GM18520 (cell line): ENCODE measurements around the gene NDEL1.
"Not testable (repeated sequence)": the region's sequence is repeated elsewhere in the genome, so short reads cannot be mapped to it uniquely, and the experiment has no call there.

Experiments used
- ATAC-seq: cut with Tn5 transposase; IDR thresholded peaks from one replicate; pipeline ENCODE4 v1.9.1; 2021; ENCODE audit not compliant: unreplicated experiment

NDEL1 gene

GRCh38 chr17:8435245-8436168 is at the start of gene NDEL1:
TSS of gene NDEL1 (plus strand) at chr17:8435884. CDS start at chr17:8444272, 8,388 bp downstream.
- ATAC-seq, result peak; percentile 92

- ATAC-seq, result no peak
Measured at GRCh38 chr17:8386841-8387240, 48.8 kb upstream of the NDEL1 start.

- no peak for ATAC-seq
Measured at GRCh38 chr17:8387914-8388651, 47.6 kb upstream of the NDEL1 start.

GRCh38 chr17:8391711-8392110 is 44.0 kb upstream of the NDEL1 start:
- no peak for ATAC-seq

- ATAC-seq, result no peak
Measured at GRCh38 chr17:8392274-8392673, 43.4 kb upstream of the NDEL1 start.

GRCh38 chr17:8392674-8393469 is 42.8 kb upstream of the NDEL1 start:
- no peak for ATAC-seq

GRCh38 chr17:8393470-8394231 is 42.0 kb upstream of the NDEL1 start:
- no peak for ATAC-seq

GRCh38 chr17:8394497-8394896 is 41.2 kb upstream of the NDEL1 start:
- not testable (repeated sequence) for ATAC-seq

GRCh38 chr17:8397636-8398035 is 38.0 kb upstream of the NDEL1 start, which contains the start of gene RNF222:
TSS of gene RNF222 (minus strand) at chr17:8397827. CDS start at chr17:8393461, 4,366 bp downstream.
- no peak for ATAC-seq

GRCh38 chr17:8398980-8399379 is 36.7 kb upstream of the NDEL1 start:
- no peak for ATAC-seq

- no peak for ATAC-seq
Measured at GRCh38 chr17:8401107-8401506, 34.6 kb upstream of the NDEL1 start.

- no peak for ATAC-seq
Measured at GRCh38 chr17:8402921-8403536, 32.7 kb upstream of the NDEL1 start.

- no peak for ATAC-seq
Measured at GRCh38 chr17:8405499-8406016, 30.1 kb upstream of the NDEL1 start.

- no peak for ATAC-seq
Measured at GRCh38 chr17:8406174-8406573, 29.5 kb upstream of the NDEL1 start.

GRCh38 chr17:8408371-8408770 is 27.3 kb upstream of the NDEL1 start:
- ATAC-seq, result no peak

GRCh38 chr17:8409966-8410882 is 25.5 kb upstream of the NDEL1 start:
- no peak for ATAC-seq

GRCh38 chr17:8410883-8411238 is 24.8 kb upstream of the NDEL1 start:
- ATAC-seq, result no peak

GRCh38 chr17:8412089-8412488 is 23.6 kb upstream of the NDEL1 start:
- ATAC-seq, result no peak

GRCh38 chr17:8413328-8413727 is 22.4 kb upstream of the NDEL1 start:
- ATAC-seq, result no peak
